Epidermal melanocyte (primary cell): ENCODE data around the gene DAGLB.
A peak's percentile ranks its signal among the peaks of the same experiment; 100 is the strongest.
"Not testable (repeated sequence)": the region's sequence is repeated elsewhere in the genome, so short reads cannot be mapped to it uniquely, and the experiment has no call there.

Experiments used
- DNase-seq: peaks from one replicate; pipeline ENCODE4 v3.0.0; 2011; ENCODE audit warnings: low spot score; ENCODE audit not compliant: insufficient read length

Gene DAGLB

GRCh38 chr7:6447581-6448199 lies at the start of gene DAGLB:
DAGLB (minus strand) TSS chr7:6447954; CDS start chr7:6447842, 112 bp downstream.
- peak; percentile 94 for DNase-seq

GRCh38 chr7:6497637-6497905 lies 49.8 kb upstream of the DAGLB start:
- DNase-seq = no peak

- no peak for DNase-seq
These were observed 49.3 kb upstream of the DAGLB start for GRCh38 chr7:6496842-6497636.

GRCh38 chr7:6495597-6496262 lies 48.0 kb upstream of the DAGLB start:
- DNase-seq = no peak

- no peak for DNase-seq
These were observed 46.6 kb upstream of the DAGLB start for GRCh38 chr7:6494365-6494764.

- no peak for DNase-seq
These were observed 43.4 kb upstream of the DAGLB start for GRCh38 chr7:6491194-6491593.

- DNase-seq = no peak
These were observed 41.9 kb upstream of the DAGLB start for GRCh38 chr7:6489612-6490011.

- no peak for DNase-seq
These were observed 39.4 kb upstream of the DAGLB start for GRCh38 chr7:6487184-6487545.

- no peak for DNase-seq
These were observed 38.9 kb upstream of the DAGLB start for GRCh38 chr7:6486438-6487183.

- DNase-seq = no peak
These were observed 35.0 kb upstream of the DAGLB start for GRCh38 chr7:6482743-6483119.

- no peak for DNase-seq
These were observed 34.6 kb upstream of the DAGLB start for GRCh38 chr7:6482307-6482706.

- no peak for DNase-seq
These were observed 33.7 kb upstream of the DAGLB start for GRCh38 chr7:6481445-6481844.

GRCh38 chr7:6480323-6480660 lies 32.5 kb upstream of the DAGLB start:
- DNase-seq = no peak

- no peak for DNase-seq
These were observed 31.3 kb upstream of the DAGLB start for GRCh38 chr7:6479067-6479466.

GRCh38 chr7:6478186-6478585 lies 30.4 kb upstream of the DAGLB start:
- DNase-seq = no peak

GRCh38 chr7:6477318-6477660 lies 29.5 kb upstream of the DAGLB start:
- no peak for DNase-seq

- no peak for DNase-seq
These were observed 29.0 kb upstream of the DAGLB start for GRCh38 chr7:6476596-6477317.

GRCh38 chr7:6475433-6476186 lies 27.9 kb upstream of the DAGLB start:
- DNase-seq = no peak

- no peak for DNase-seq
These were observed 18.1 kb upstream of the DAGLB start for GRCh38 chr7:6465862-6466261.

GRCh38 chr7:6463609-6464008 lies 15.9 kb upstream of the DAGLB start:
- not testable (repeated sequence) for DNase-seq

- DNase-seq = no peak
These were observed 14.3 kb upstream of the DAGLB start for GRCh38 chr7:6461946-6462550.
